H9 (cell line): ENCODE measurements around the gene CD3G. TPM values are rescaled to one million over a fixed set of nuclear protein-coding genes. Genes with fewer than 3 reads are reported as not detected.

Experiments
- DNase-seq: peaks from one replicate; pipeline ENCODE4 v3.0.0-alpha.2; 2017
- H2AFZ ChIP-seq: one replicate; pipeline ENCODE4 v1.6.1; 2013; ENCODE audit warnings: mild to moderate bottlenecking, low read length, control low read depth, moderate library complexity
- H2AK5ac ChIP-seq: 2 replicates; pipeline ENCODE4 v1.6.1; 2013; ENCODE audit warnings: low read length, control low read depth, mixed read lengths; ENCODE audit not compliant: insufficient read length
- H2BK120ac ChIP-seq: one replicate; pipeline ENCODE4 v1.6.1; 2013; ENCODE audit warnings: low read depth, mild to moderate bottlenecking, low read length, control low read depth, inconsistent platforms; ENCODE audit not compliant: poor library complexity, severe bottlenecking
- H2BK12ac ChIP-seq: 2 replicates; pipeline ENCODE4 v1.6.1; 2013; ENCODE audit warnings: low read length, control low read depth, mixed read lengths, low read depth; ENCODE audit not compliant: insufficient read length
- H2BK15ac ChIP-seq: 2 replicates; pipeline ENCODE4 v1.6.1; 2013; ENCODE audit warnings: low read depth, low read length, control low read depth
- H2BK20ac ChIP-seq: one replicate; pipeline ENCODE4 v1.6.1; 2013; ENCODE audit warnings: low read depth, mild to moderate bottlenecking, low read length, control low read depth, inconsistent platforms; ENCODE audit not compliant: poor library complexity, severe bottlenecking
- H2BK5ac ChIP-seq: 2 replicates; pipeline ENCODE4 v1.6.1; 2013; ENCODE audit warnings: low read length, control low read depth, mixed read lengths; ENCODE audit not compliant: insufficient read length
- H3K14ac ChIP-seq: 2 replicates; pipeline ENCODE4 v1.6.1; 2013; ENCODE audit warnings: low read length, control low read depth; ENCODE audit not compliant: insufficient read depth
- H3K18ac ChIP-seq: 2 replicates; pipeline ENCODE4 v1.6.1; 2013; ENCODE audit warnings: low read depth, mild to moderate bottlenecking, mixed read lengths, low read length, control low read depth; ENCODE audit not compliant: insufficient read length
- H3K23ac ChIP-seq: 2 replicates; pipeline ENCODE4 v1.6.1; 2013; ENCODE audit warnings: low read length, control low read depth, mixed read lengths, low read depth; ENCODE audit not compliant: insufficient read length
- H3K23me2 ChIP-seq: 2 replicates; pipeline ENCODE4 v1.6.1; 2013; ENCODE audit warnings: low read depth, mild to moderate bottlenecking, mixed read lengths, low read length, control low read depth; ENCODE audit not compliant: insufficient read length, poor library complexity, severe bottlenecking
- H3K27ac ChIP-seq: 2 replicates; pipeline ENCODE4 v1.5.1; 2013; ENCODE audit warnings: low read length, control low read depth, mixed read lengths, low read depth; ENCODE audit not compliant: insufficient read length
- H3K27me3 ChIP-seq: 2 replicates; pipeline ENCODE4 v1.6.1; 2013; ENCODE audit warnings: low read length, control low read depth, inconsistent platforms; ENCODE audit not compliant: insufficient read depth
- H3K4ac ChIP-seq: 2 replicates; pipeline ENCODE4 v1.6.1; 2013; ENCODE audit warnings: low read depth, mild to moderate bottlenecking, control low read depth, inconsistent platforms, low read length, moderate library complexity
- H3K4me1 ChIP-seq: 2 replicates; pipeline ENCODE4 v1.6.1; 2013; ENCODE audit warnings: low read length, control low read depth, inconsistent platforms; ENCODE audit not compliant: insufficient read depth
- H3K4me2 ChIP-seq: 2 replicates; pipeline ENCODE4 v1.6.1; 2013; ENCODE audit warnings: low read length, control low read depth, mixed read lengths; ENCODE audit not compliant: insufficient read length, insufficient read depth
- H3K56ac ChIP-seq: 2 replicates; pipeline ENCODE4 v1.6.1; 2013; ENCODE audit warnings: low read depth, mild to moderate bottlenecking, mixed read lengths, low read length, control low read depth; ENCODE audit not compliant: insufficient read length
- H3K79me1 ChIP-seq: 2 replicates; pipeline ENCODE4 v1.6.1; 2013; ENCODE audit warnings: low read depth, mild to moderate bottlenecking, moderate library complexity, low read length, control low read depth, inconsistent platforms; ENCODE audit not compliant: insufficient read depth, poor library complexity, severe bottlenecking
- H3K79me2 ChIP-seq: 2 replicates; pipeline ENCODE4 v1.6.1; 2013; ENCODE audit warnings: low read length, control low read depth, inconsistent platforms; ENCODE audit not compliant: insufficient read depth
- H3K9ac ChIP-seq: 2 replicates; pipeline ENCODE4 v1.6.1; 2013; ENCODE audit warnings: low read length, control low read depth, mixed read lengths; ENCODE audit not compliant: insufficient read length; ENCODE audit errors: extremely low read depth
- H3K9me3 ChIP-seq: one replicate; pipeline ENCODE4 v1.6.1; 2013; ENCODE audit warnings: low read depth, low read length, inconsistent platforms; ENCODE audit not compliant: control insufficient read depth
- H3T11ph ChIP-seq: one replicate; pipeline ENCODE4 v1.6.1; 2013; ENCODE audit warnings: mild to moderate bottlenecking, low read length, control low read depth, inconsistent platforms
- H4K20me1 ChIP-seq: one replicate; pipeline ENCODE4 v1.6.1; 2013; ENCODE audit not compliant: control insufficient read depth, insufficient read length, insufficient read depth
- H4K5ac ChIP-seq: 2 replicates; pipeline ENCODE4 v1.6.1; 2013; ENCODE audit warnings: low read depth, mild to moderate bottlenecking, mixed read lengths, low read length, control low read depth; ENCODE audit not compliant: insufficient read length
- H4K8ac ChIP-seq: replicated peaks from 2 replicates; pipeline ENCODE4 v1.6.1; 2013; ENCODE audit warnings: low read length, control low read depth, mixed read lengths, low read depth; ENCODE audit not compliant: insufficient read length
- H4K91ac ChIP-seq: 2 replicates; pipeline ENCODE4 v1.6.1; 2013; ENCODE audit warnings: low read depth, mild to moderate bottlenecking, moderate library complexity, mixed read lengths, low read length, control low read depth; ENCODE audit not compliant: insufficient read length
- H3K27ac Mint-ChIP-seq, 3 experiments: 2 replicates in 2 of 3; 3 replicates in 1 of 3; pipeline ENCODE4 v1.8.0; 2020 to 2021; ENCODE audit warnings: mixed read lengths in 3 of 3, mild to moderate bottlenecking in 1 of 3, moderate library complexity in 1 of 3
- H3K27me3 Mint-ChIP-seq: 2 replicates; pipeline ENCODE4 v1.8.0; 2021; ENCODE audit warnings: low read depth, mild to moderate bottlenecking, moderate library complexity, mixed read lengths
- H3K36me3 Mint-ChIP-seq, 3 experiments: 2 replicates in 2 of 3; 3 replicates in 1 of 3; pipeline ENCODE4 v1.8.0; 2020 to 2021; ENCODE audit warnings: low read depth in 3 of 3, mixed read lengths in 3 of 3; ENCODE audit not compliant: insufficient read depth in 1 of 3
- H3K4me1 Mint-ChIP-seq, 2 experiments: 2 replicates each; pipeline ENCODE4 v1.8.0; 2020; ENCODE audit warnings: mixed read lengths in 2 of 2
- H3K4me3 Mint-ChIP-seq, 2 experiments: 2 replicates in 1 of 2; 3 replicates in 1 of 2; pipeline ENCODE4 v1.8.0; 2020 to 2021; ENCODE audit warnings: mild to moderate bottlenecking in 2 of 2, mixed read lengths in 2 of 2, moderate library complexity in 1 of 2
- H3K9me3 Mint-ChIP-seq, 2 experiments: 2 replicates in 1 of 2; 3 replicates in 1 of 2; pipeline ENCODE4 v1.8.0; 2020; ENCODE audit warnings: mild to moderate bottlenecking in 2 of 2, mixed read lengths in 2 of 2, moderate library complexity in 1 of 2
- WGBS: extraction: QIAGEN DNeasy Blood & Tissue Kit; methylation state at CpG from one replicate; pipeline ENCODE4 v1.1.7; 2013; ENCODE audit warnings: missing lambda C conversion rate, low lambda C conversion rate, mixed read lengths; ENCODE audit not compliant: insufficient read length; ENCODE audit errors: extremely low coverage; 5-methylcytosine and 5-hydroxymethylcytosine counted together
- long read RNA-seq: library from polyadenylated mRNA; unstranded; transcript quantifications from one replicate; pipeline ENCODE4 v2.0.0, GENCODE V29; 2020
- total RNA-seq: library from RNA; stranded (reverse); gene quantifications from 2 replicates; pipeline ENCODE4 v1.2.1, GENCODE V29; 2021
- TF ChIP-seq, protein P1 (sequence below): fragments of 200-600 bp; sonication (generic); conservative IDR thresholded peaks from 3 replicates; pipeline ENCODE4 v1.8.0; 2021; ENCODE audit warnings: antibody characterized with exemption, mild to moderate bottlenecking

Gene CD3G
- total RNA-seq, result not detected in 2 replicates
- long read RNA-seq, result 0 reads

DNA sequence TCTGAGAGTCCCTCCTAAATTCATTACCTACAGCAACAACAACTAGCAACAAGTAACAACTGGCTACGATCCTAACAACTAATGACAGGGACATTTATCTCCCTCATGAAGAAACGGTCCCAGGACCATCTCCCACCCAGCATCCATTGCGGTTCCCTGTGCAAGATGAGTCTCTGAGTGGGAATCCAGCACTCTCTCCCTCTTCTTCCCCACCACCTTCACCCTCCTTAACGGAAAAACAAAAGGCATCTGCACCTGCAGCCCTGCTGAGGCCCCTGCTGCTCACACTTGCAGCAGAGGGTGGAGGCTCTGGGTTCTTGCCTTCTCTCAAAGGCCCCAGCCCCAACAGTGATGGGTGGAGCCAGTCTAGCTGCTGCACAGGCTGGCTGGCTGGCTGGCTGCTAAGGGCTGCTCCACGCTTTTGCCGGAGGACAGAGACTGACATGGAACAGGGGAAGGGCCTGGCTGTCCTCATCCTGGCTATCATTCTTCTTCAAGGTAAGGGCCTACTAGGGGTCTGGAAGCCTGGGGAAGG is at the start of gene CD3G:
Gene CD3G, plus strand, starts transcription at position 364 of the 535 bp plus-strand sequence. Its CDS starts 80 bp downstream, at position 444.
- Histone ChIP-seq H3K79me2 (no peaks in the 10 kb centered on the region), H3K4me1 (no peaks in the 10 kb centered on the region), H2BK20ac (no peak within 1 kb of the TSS), H2AK5ac (no peak within 1 kb of the TSS), H3K4ac (no peak within 1 kb of the TSS), H3K79me1 (no peaks in the 10 kb centered on the region), H4K20me1 (no peaks in the 10 kb centered on the region), H3K27me3 (no peaks in the 10 kb centered on the region), H2BK15ac (no peak within 1 kb of the TSS), H2BK5ac (no peak within 1 kb of the TSS), H2AFZ (no peak within 1 kb of the TSS), H3K23me2 (no peaks in the 10 kb centered on the region), H3K9ac (no peak within 1 kb of the TSS), H3K9me3 (no peaks in the 10 kb centered on the region), H3K18ac (no peak within 1 kb of the TSS), H3K56ac (no peak within 1 kb of the TSS), H4K91ac (no peak within 1 kb of the TSS), H3K4me2 (no peak within 1 kb of the TSS), H3K23ac (no peak within 1 kb of the TSS), H2BK120ac (no peak within 1 kb of the TSS), H3T11ph (no peak within 1 kb of the TSS), H3K27ac (no peak within 1 kb of the TSS), H4K8ac (no peak within 1 kb of the TSS), H2BK12ac (no peak within 1 kb of the TSS), H4K5ac (no peak within 1 kb of the TSS), H3K14ac (peak within 1 kb of the TSS; percentile 49; the same call in 1 of the 2 replicates)
- no peak for DNase-seq
- H3K4me1 Mint-ChIP-seq, result peaks cover 3 to 6% of the 10 kb centered on the region in 2 experiments
- H3K27me3 Mint-ChIP-seq, result peaks cover 61% of the 10 kb centered on the region
- TF ChIP-seq, protein P1, sequence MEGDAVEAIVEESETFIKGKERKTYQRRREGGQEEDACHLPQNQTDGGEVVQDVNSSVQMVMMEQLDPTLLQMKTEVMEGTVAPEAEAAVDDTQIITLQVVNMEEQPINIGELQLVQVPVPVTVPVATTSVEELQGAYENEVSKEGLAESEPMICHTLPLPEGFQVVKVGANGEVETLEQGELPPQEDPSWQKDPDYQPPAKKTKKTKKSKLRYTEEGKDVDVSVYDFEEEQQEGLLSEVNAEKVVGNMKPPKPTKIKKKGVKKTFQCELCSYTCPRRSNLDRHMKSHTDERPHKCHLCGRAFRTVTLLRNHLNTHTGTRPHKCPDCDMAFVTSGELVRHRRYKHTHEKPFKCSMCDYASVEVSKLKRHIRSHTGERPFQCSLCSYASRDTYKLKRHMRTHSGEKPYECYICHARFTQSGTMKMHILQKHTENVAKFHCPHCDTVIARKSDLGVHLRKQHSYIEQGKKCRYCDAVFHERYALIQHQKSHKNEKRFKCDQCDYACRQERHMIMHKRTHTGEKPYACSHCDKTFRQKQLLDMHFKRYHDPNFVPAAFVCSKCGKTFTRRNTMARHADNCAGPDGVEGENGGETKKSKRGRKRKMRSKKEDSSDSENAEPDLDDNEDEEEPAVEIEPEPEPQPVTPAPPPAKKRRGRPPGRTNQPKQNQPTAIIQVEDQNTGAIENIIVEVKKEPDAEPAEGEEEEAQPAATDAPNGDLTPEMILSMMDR, result no peak
- no CpG with 5 or more reads among the region's 6 CpGs for WGBS
- no peaks in the 10 kb centered on the region for H3K9me3 Mint-ChIP-seq
- no peaks in the 10 kb centered on the region for H3K36me3 Mint-ChIP-seq
- H3K27ac Mint-ChIP-seq, result no peak within 1 kb of the TSS; a peak in 2 of 7 replicates
- H3K4me3 Mint-ChIP-seq, result no peak within 1 kb of the TSS
